Measurements from ENCODE around the gene S100A5.
A peak's percentile ranks its signal among the peaks of the same experiment; 100 is the strongest.

The S100A5 gene

DNA sequence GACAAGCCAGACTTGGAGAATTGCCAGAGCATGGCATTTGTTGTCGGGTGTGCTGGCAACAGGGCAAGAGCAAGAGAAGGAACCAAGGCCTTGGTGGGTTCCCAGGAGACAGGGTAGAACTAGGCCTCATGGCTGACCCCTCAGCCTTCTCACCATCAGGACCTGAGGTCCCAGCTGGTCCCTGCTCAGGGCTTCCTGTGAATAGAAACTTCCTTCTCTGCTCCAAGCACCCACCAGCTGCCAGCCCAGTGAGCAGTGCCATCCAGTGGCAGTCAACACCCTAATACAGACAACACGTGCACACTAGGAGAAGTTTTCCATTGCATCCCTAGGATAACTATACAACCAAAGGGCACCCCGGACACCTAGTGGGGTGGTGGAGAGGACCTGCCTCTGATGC is 27.7 kb downstream of the S100A5 start:
- no peak for DNase-seq (ENCODE audit: low read depth in 2 of 3, low spot score in 2 of 3)

DNA sequence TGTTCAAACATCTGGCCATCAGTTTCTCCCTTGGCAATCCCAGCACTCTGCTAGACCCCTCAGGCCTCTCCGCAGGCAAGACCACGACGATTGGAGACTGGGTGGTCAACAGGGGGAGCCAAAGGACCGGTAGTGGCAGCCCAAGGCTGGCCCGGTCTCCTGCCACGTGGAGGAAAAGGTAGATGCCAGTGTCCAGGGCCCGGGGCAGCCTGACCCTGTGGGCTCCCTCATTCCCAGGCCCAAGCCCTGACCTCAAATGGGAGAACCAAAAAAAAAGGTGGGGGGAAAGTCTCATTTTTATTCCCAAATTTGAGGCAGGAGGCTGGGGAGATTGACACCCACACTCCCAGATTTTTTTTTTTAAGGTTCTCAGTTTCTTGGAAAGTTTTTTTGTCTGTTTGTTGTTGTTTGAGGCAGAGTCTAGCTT is 29.7 kb downstream of the S100A5 start:
- DNase-seq (ENCODE audit: low read depth in 2 of 3, low spot score in 2 of 3): peak; percentile 51 to 72 (median 70)

DNA sequence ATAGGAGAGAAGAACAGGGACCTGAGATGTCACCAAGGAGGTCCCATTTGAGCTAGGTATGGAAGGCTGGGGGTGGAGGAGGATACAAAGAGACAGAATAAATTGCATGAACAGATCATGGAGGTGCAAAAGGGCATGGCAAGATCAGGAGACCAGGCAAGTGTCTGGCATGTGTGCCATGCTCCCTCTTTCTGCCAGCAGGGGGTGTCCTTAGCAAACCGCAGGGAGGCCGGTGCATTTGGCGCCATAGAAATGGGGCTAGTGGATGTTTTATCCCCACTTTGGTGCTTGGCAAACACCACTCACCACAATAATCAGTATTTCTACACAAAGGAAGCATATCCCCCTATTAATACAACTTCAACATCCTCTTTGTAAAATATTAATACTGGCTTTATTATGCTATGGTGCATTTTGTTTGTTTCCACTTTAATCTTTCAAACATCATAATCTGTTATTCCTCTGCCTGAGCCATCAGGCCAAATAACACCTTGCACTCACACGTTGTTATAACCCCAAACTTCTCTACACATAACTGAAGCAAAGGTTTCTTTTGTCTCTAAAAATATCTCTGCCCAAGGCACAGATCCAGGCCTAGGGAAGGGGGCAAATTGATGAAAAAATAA is 30.9 kb downstream of the S100A5 start:
- peak in 2 of 3 experiments; percentile 33 to 55 for DNase-seq (ENCODE audit: low read depth in 2 of 3, low spot score in 2 of 3)

DNA sequence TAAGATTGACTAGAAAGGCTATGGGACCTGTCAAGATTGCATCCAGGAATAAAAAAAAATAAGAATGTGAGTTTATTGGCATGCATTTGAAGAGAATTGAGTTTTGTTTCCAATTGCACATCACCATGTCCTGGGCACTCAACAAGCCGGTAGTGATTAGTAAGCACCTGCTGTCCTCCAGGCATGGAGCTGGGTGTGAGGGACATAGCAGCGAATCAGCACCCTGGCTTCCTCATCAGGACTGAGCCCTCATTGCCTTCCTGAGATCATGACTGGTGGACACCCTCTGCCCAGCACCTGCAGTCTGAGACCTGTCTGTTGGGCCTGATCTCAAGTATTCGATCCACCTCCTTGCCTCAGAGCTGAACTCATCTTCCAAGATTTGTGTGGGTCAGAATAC is 31.7 kb downstream of the S100A5 start:
- no peak for DNase-seq (ENCODE audit: low read depth in 2 of 3, low spot score in 2 of 3)

DNA sequence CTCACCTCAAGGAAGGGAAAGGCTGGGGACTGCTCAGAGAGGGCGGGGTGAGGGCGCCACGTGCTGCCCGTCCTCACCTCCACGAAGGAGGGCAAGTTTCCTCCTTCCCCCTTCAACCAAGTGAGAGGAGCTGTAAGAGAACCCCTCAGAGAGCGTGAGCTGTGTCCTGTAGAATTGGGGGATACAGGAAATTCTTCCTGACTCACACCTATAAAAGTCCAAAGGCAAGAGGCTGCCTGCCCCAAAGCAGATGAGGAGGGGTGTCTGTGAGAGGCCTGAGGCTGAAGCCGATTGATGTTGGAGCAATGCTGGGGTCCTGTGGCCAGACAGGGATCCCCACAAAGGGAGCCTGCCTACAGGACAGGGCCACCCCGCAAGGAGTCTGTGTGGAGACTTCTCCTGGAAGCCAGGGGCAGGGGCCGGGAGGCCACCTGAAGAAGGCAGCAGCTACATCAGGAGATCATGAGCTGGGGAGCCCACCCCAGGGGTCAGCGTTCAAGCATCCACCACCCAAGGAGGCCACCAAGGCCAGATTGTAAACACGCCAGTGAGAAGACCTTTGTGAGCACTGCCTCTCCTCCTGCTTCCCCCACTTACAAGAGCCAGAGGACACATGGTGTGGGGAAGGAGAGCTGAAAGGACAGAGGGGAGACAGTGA is 32.7 kb downstream of the S100A5 start:
- no peak for DNase-seq (ENCODE audit: low read depth in 2 of 3, low spot score in 2 of 3)

DNA sequence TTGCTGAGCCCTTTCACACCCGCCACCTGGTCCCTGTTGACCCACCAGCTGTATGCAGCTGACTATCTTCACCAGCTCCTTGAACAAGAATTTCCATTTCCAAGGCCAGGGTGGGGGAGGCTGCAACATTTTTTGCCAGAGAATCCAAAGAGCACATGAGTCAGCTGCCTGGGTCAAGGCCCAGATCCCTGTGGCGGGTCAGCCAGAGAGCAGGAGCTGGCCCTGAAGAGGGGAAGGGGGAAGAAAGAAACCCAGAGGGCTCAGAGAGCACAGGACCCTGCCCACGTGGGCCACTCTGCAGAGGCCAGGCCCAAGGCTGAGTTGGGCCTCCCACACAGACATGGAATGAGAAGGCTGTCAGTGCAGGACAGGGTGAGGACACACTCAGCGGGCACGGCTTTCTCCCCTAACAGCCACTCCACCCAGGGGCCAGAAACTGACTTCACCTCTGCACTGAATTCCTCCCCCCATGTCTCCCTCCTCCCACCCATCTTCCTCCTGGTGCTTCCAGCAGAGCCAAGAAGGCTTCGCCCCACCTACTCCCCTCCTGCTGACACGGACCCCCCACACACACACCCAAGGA is 33.8 kb downstream of the S100A5 start:
- DNase-seq (ENCODE audit: low read depth in 2 of 3, low spot score in 2 of 3): no peak

DNA sequence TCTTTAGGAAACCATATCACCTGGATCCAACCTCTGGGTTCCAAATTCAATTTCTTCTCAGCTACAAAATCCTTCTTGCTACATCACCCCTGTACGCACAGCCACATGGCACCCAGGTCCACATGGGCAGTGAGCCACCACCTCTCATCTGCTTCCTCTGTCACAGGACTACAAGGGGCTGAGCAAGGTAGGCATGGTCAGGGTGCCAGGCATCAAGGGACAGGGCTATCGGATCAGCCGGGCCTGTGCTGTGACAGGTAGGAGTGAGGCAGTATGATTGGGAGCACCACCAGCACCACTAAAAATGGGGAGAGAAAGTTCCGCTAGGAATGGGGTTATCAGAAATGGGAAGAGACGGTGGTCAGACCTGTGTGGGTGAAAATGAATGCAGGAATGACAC is 34.3 kb downstream of the S100A5 start:
- DNase-seq (ENCODE audit: low read depth in 2 of 3, low spot score in 2 of 3): no peak

DNA sequence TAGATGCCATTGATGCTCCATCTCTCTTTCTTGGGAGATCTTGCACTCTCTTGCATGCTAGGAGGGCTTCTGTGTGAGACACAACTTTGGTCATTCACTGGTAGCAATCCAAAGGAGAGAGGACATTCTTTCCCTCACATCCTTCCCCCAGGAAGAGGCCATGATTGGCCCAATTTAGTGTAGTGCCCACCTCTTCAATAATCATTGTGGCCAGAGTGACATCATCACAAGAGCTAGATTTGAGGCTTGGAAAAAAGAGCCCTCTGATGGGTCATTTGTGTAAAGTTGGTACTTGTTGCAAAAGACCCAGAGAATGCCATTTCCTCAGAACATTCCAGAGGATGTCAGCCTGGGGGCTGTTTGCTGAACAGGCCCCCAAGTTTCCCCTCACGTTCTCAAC is 35.2 kb downstream of the S100A5 start:
- DNase-seq (ENCODE audit: low read depth in 2 of 3, low spot score in 2 of 3): no peak

DNA sequence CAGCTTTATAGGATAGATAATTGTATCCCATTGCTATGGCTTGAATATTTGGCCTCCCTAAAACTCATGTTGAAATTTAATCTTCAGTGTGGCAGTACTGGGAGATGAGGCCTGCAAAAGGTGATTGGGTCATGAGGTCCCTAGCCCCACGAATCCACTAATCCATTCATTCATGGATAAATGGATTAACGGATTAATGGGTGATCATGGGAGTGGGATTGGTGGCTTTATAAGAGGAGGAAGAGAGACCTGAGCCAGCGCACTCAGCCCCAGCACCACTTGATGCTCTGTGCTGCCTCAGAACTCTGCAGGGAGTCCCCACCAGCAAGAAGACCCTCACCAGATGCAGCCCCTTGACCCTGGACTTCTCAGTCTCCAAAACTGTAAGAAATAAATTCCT is 37.0 kb downstream of the S100A5 start:
- DNase-seq (ENCODE audit: low read depth in 2 of 3, low spot score in 2 of 3): no peak

DNA sequence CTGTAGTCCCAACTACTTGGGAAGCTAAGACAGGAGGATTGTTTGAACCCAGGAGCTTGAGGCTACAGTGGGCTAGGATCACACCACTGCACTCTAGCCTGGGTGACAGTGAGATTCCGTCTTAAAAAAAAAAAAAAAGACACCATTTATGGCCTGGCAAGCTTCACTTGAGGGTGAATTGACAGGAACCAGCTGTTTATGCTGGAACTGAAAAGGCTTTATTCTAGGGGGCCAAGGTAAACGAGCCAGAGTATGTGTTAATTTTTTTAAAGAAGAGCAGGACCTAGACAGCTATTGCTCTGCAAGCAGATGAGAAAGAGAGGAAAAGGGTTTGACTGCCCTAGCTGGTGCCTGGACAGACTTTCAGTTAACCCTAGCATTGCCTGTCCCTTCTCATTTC is 42.0 kb downstream of the S100A5 start:
- DNase-seq (ENCODE audit: low read depth in 2 of 3, low spot score in 2 of 3): no peak

DNA sequence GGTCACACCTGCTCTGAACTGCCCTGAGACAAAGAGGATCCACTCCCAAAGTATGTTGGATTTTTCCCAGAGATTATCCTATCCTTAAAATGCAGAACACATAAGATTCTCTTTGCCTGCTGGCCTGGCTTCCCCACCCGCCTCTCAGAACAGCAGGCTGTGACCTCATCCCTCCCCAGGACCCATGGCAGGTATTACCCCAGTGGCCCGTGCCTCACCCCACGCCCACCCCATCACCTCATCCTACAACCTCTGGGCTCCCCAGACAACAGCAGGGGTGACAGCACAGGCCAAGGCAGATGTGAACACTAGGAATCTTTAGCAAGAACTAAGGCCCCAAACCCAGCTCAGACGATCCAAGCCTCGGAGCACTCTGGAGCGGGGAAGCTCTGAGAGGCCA is 45.2 kb downstream of the S100A5 start:
- no peak for DNase-seq (ENCODE audit: low read depth in 2 of 3, low spot score in 2 of 3)

DNA sequence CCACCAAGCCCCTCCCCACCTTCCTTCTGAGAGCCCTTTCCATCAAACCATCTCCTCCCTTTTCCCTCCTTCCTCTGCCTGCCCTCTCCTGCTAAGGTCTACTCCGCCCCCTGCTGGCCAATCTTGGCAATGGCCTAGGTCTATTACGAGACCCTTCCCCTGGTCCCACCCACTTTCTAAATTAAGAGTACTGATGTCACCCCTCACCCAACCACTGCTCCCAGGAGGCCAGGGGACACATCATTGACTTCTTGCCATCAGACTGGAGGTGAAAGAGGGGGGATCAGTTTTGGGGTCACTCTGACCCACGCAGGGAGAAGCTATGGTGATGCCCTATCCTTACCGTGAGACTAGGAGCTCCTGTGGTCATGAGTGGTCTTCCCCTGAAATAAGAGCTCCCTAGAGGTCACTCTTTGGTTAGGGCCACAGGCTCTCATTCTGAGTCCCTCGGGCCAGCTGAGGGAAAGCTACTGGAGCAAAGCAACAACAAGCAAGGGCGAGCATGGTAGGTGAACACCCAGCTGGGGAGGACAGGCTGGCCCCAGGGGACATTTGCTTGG is 45.7 kb downstream of the S100A5 start:
- peak; percentile 31 to 89 (median 66) for DNase-seq (ENCODE audit: low read depth in 2 of 3, low spot score in 2 of 3)

DNA sequence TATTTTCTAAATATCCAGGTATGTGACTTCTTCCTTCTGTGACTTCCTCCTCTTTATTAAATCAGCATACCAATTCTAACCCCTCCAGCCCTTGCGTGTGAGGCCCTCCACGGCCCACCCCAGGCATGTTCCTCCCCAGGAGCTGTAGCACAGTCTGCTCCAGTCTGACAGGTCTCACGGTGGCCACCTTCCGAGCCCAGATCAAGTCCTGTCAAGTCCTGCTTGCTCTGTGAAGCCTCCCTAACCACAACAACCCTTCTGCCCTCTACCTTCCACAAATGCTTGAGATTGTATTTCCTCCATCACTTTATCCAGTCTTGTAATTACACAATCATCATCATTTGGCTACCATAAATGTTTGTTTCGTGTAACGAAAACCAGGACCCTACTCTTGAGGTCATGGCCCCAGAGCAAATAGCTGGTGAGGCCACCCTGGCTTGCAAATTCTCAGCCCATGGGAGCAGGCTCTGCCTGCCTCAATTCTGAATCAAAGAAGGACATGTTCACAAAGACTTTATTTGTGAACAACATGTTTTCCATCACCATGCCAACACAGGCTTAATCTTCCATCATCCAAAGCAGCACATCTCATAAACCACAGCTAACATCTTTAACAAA is 47.3 kb downstream of the S100A5 start:
- DNase-seq (ENCODE audit: low read depth in 2 of 3, low spot score in 2 of 3): no peak

DNA sequence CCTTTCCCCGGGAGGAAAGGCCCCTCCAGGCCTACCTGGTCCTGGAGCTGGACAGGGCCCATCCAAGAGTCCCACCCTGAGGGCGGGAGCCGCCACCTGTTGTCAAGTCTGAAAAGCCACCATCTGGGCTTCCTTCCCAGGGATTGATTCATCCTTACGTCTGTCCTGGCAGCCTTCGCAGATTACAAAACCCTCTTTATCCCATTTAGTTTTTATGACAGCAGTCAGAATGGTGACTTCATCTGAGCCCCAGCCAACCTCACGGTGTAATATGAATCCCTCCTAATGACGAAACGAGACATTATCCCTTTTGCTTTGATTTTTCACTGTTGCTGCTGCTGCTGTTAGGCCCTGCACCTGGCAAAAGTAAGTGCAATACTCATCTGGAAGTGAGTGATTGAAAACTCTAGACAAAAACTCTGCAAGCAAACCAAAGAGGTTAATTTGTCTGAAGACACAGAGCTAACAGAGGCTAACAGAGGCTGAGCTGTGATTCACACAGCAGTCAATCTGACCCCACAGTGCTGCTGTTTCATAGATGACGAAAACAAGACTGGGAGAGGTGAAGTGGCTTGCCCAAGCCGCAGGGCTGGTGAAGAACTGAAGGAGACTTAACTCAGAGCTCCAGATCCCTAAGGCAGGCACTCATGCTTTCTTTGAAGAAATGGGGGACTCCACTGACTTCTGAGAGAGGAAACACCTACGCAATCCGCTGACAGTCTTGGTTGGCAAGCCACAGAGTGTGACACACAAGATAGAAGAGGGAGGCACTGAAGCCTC is 50.3 kb downstream of the S100A5 start:
- no peak for DNase-seq (ENCODE audit: low read depth in 2 of 3, low spot score in 2 of 3)

DNA sequence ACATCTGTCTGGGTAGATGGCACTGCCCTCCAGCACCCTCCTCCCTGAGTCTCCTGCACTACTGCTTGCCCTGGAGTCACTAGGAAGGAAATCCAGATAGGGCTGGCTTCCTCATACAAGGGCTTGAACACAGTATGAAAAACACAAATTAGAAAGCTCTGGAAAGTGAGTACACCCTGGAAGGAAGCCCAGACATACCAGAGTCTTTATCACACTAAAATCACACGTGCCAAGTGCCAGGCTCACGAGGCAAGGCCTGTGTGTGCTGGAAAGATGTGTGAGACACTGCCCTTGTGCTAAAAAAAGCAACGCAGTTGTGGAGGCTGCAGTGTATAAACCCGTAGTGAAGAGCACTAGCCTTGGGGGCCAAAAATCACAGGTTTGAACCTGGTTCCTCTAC is 52.0 kb downstream of the S100A5 start:
- no peak for DNase-seq (ENCODE audit: low read depth in 2 of 3, low spot score in 2 of 3)

DNA sequence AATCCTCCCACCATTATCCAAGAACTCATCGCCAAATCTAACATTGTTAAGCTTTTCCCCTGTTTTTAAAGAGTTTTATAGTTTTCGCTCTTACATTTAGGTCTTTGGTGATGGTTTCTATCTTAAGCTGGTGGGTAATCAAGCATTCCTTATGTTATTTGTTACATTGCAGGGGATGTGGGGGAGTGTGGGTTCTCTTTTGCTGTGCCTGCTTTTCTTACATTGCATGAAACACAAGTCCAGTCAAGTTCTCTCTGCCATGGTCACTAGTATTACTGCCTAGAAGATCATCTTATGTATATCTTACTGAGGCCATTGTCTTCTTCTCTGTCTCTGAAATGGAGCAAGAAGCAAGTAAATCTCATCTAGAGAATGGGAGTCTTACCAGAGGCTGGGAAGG is 53.0 kb downstream of the S100A5 start:
- no peak for DNase-seq (ENCODE audit: low read depth in 2 of 3, low spot score in 2 of 3)
